ACC112 (cell line): Measurements from ENCODE around the gene CFAP45.
"Not testable (repeated sequence)": the region's sequence is repeated elsewhere in the genome, so short reads cannot be mapped to it uniquely, and the experiment has no call there.

Source experiments
- H2AFZ ChIP-seq: fragments of 200-600 bp; sonication (generic); one replicate; pipeline ENCODE4 v1.6.0; 2017; ENCODE audit warnings: antibody characterized with exemption, low read length; ENCODE audit not compliant: unreplicated experiment
- H3K27ac ChIP-seq: fragments of 200-600 bp; sonication (generic); 2 replicates; pipeline ENCODE4 v1.5.1; 2014; ENCODE audit warnings: low read depth, mild to moderate bottlenecking, antibody characterized with exemption, low read length, moderate library complexity
- H3K27me3 ChIP-seq: fragments of 200-600 bp; sonication (generic); 2 replicates; pipeline ENCODE4 v1.6.1; 2014; ENCODE audit warnings: mild to moderate bottlenecking, antibody characterized with exemption, low read length, moderate library complexity, mixed read lengths; ENCODE audit not compliant: insufficient read depth
- H3K36me3 ChIP-seq: fragments of 200-600 bp; sonication (generic); 2 replicates; pipeline ENCODE4 v1.6.1; 2016; ENCODE audit warnings: mild to moderate bottlenecking, antibody characterized with exemption, low read length, moderate library complexity, mixed read lengths; ENCODE audit not compliant: insufficient read depth
- H3K4me1 ChIP-seq: fragments of 200-600 bp; sonication (generic); one replicate; pipeline ENCODE4 v1.6.1; 2016; ENCODE audit warnings: low read length, mixed read lengths; ENCODE audit not compliant: insufficient read depth, unreplicated experiment, control insufficient read depth
- H3K4me3 ChIP-seq: fragments of 200-600 bp; sonication (generic); 2 replicates; pipeline ENCODE4 v1.5.1; 2014; ENCODE audit warnings: mild to moderate bottlenecking, low read depth, low read length
- H3K79me2 ChIP-seq: fragments of 200-600 bp; sonication (generic); one replicate; pipeline ENCODE4 v1.6.0; 2016; ENCODE audit warnings: low read length; ENCODE audit not compliant: control insufficient read depth, unreplicated experiment, insufficient read depth

CFAP45 gene

DNA sequence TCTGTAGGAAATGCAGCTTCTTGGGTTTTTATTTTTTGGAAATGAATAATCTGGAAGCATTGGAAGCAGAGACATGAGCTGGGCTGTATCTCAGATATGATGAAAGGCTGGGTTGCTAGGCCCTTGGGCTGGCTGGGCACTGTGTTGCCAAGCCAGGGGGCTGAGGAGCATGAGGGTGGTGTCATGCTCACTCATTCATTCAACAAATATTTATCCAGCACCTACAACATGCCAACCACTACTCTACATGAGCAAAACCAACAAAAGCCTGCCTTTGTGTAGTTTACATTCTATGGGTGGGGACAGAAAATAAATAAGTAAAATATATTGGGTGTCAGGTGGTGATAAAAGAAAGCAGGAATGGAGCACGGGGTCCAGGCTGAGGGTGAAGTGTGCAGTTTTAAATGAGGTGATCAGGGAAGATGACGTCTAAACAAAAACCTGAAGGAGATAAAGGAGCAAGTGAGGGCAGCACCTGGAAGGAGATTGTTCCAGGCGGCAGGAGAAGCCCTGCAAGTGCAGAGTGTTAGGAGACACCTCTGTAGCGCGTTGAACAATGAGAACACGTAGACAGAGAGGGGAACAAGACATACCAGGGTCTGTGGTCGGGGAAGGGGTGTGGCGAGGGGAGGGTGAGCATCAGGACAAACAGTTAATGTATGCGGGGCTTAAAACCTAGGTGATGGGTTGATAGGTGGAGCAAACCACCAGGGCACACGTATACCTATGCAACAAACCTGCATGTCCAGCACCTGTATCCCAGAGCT is 14.5 kb upstream of the CFAP45 start:
- Histone ChIP-seq H3K27me3 (no peaks in the 10 kb centered on the region), H3K27ac (no peak overlapping the region), H2AFZ (no peak overlapping the region), H3K36me3 (peaks cover 3% of the 10 kb centered on the region; the same call in 1 of the 2 replicates), H3K79me2 (no peaks in the 10 kb centered on the region), H3K4me1 (peaks cover 68% of the 10 kb centered on the region), H3K4me3 (no peak overlapping the region)

DNA sequence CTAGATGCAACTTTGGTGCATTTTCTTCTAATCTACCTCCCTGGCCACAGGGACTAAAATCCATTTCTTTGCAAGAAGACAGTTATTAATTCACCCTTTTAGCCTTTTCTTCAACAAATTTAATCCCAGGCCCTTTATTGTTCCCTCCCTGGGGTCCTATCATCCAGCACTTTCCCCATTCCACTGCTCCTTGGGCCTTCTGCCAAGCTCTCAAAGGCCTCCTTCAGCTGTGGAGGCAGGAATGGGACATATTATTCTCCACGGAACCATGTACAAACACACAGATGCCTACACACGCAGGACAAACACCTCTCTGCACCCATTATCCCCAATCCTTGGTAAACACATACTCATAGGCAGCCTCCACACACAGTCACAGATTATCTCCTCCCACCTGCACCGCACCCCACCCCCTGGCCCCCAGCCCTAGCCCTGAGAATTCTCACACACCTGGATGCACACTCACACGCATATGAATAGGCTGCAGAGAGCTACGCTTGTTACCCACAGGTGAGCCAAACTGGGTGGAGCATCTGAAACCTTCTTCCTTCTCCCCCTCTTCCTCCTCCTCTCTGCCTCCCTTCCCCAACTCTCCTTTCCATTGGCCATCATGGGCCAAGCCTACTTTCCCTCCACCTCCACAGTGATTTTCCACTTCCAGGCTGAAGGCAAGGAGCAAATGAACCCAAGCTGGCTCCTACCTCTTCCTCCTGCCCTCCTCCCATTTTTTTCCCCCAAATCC is 13.7 kb upstream of the CFAP45 start:
- no peak overlapping the region for H3K27ac ChIP-seq
- H2AFZ ChIP-seq: no peak overlapping the region
- no peaks in the 10 kb centered on the region for H3K27me3 ChIP-seq
- no peaks in the 10 kb centered on the region for H3K36me3 ChIP-seq
- H3K4me1 ChIP-seq: peaks cover 68% of the 10 kb centered on the region
- no peaks in the 10 kb centered on the region for H3K79me2 ChIP-seq
- no peak overlapping the region for H3K4me3 ChIP-seq

DNA sequence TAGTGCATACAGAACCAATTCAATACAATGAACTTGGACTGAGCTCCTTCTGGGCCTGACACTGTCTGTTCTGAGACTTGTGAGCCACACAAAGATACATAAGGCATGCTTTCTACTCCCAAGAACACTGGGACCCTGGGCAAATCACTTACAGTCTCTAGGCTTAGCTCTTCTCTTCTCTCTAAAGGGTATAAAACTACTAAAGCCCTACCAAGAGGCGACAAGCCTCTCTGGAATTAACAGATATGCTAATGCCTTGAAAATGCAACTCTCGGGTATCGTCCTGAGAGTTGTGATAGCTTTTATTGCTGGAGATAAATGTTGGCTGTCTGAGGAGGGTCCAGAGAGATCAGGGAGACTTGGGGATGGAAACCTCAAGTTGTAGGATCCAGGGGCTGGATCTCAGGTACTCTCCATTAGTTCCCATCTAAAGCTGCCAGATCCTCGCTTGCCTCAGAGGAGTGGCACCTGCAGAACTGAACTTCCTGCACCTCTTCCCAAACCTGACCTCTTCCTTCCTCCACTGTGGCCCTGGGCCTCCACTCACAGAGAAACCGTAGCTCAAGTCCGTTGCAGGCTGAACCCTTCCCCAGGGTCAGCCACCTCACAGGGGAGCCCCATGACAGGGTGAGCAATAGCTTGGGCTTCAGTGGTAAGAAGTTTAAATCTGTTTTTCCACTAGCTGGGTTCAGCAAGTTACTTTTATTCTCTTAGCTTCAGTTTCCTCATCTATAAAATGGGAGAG is 11.5 kb upstream of the CFAP45 start:
- Histone ChIP-seq H3K4me1 (peaks cover 58% of the 10 kb centered on the region), H3K79me2 (no peaks in the 10 kb centered on the region), H3K27ac (peak overlapping the region; percentile 82), H3K27me3 (no peaks in the 10 kb centered on the region), H3K36me3 (no peaks in the 10 kb centered on the region), H3K4me3 (no peak overlapping the region), H2AFZ (no peak overlapping the region)

DNA sequence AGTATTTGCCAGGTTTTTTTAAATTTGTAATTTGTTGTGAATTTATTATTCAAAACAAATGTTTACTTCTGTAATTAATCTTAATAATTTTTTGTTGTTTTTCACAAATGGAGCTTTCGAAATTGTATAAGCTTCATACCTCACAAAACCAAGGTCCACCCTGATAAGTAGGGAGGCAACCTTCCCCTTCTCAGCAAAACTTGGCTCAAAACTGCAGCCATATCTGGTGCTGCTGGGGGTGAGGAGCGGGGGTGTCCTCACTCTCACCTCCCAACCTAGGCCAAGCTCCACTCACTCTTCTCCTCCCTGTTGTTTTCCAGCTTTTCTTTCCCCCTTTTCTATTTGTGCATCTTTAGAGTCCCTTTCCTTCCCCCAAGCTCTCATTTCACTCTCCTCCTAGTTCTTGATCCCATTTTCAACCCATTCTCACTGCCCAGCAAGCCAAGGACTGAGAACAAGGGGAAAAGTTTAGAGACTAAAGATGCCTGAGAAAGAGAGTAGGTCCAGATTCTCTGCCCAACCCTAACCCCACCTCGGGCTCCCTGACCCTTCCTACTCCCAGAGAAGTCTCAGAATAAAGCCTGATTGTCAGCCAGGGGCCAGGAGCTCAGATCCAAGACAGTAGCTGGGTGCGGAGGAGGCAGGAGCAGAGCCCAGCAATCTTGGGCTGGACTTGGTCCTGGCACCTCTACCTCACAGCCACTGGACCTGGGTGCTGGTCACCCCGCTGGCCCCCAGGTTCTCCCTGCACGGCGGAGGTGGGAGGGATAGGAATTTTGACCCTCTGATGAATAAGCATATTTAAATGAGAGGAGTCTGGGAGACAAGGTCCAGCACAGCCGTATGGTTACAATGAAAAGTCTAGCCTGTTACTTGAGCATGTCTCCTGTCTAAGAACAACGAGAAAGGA is 8.3 kb upstream of the CFAP45 start:
- Histone ChIP-seq H3K4me1 (peaks cover 35% of the 10 kb centered on the region), H2AFZ (no peak overlapping the region), H3K27me3 (no peaks in the 10 kb centered on the region), H3K79me2 (no peaks in the 10 kb centered on the region), H3K36me3 (no peaks in the 10 kb centered on the region), H3K4me3 (no peak overlapping the region), H3K27ac (no peak overlapping the region)

DNA sequence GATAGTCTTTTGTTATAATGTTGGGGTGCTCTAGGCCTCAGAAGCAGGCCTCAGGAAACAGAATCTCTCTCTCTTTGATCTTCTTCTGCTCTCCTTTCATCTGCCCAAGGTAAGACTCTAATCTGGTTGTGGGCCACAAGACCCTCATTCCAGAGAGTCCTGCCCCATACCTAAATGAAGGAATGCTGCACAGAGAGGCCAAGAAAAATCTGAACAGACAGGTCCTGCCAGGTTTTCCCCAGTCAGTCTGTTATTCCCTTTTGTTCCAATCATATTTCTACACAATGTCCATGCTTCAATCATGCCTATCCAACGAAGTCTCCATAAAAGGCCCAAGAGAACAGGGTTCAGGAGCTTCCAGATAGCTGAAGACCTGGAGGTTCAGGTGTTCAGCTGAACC is 7.0 kb upstream of the CFAP45 start:
- H3K36me3 ChIP-seq: no peaks in the 10 kb centered on the region
- no peaks in the 10 kb centered on the region for H3K79me2 ChIP-seq
- H3K4me1 ChIP-seq: peaks cover 23% of the 10 kb centered on the region
- H3K27ac ChIP-seq: no peak overlapping the region
- H3K4me3 ChIP-seq: no peak overlapping the region
- no peak overlapping the region for H2AFZ ChIP-seq
- H3K27me3 ChIP-seq: no peaks in the 10 kb centered on the region

DNA sequence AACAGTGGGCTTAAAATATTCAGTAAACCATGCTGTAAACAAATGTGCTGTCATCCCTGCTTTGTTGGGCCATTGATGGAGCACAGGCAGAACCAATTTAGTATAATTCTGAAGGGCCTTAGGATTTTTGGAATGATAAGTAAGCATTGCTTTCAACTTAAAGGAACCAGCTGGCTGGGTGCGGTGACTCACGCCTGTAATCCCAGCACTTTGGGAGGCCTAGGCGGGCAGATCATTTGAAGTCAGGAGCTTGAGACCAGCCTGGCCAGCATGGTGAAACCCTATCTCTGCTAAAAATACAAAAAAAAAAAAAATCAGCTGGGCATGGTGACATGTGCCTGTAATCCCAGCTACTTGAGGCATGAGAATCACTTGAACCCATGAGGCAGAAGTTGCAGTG is 4.1 kb upstream of the CFAP45 start:
- not testable (repeated sequence) for H3K4me1 ChIP-seq, H3K36me3 ChIP-seq

DNA sequence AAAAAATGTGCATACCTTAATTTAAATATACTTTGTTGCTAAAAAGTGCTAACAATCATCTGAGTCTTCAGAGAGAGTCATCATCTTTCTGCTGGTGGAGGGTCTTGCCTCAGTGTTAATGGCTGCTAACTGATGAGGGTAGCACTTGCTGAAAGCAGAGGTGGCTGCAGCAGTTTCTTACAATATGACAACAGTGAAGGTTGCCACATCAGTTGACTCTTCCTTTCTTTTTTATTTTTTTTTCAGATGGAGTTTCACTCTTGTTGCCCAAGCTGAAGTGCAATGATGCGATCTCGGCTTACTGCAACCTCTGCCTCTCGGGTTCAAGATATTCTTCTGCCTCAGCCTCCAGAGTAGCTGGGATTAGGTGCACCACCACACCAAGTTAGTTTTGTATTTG is 2.6 kb upstream of the CFAP45 start:
- no peak overlapping the region for H3K4me3 ChIP-seq

More for the DNA sequence above, 4.1 kb upstream of the CFAP45 start:
- not testable (repeated sequence) for H2AFZ ChIP-seq, H3K79me2 ChIP-seq, H3K4me3 ChIP-seq, H3K27me3 ChIP-seq, H3K27ac ChIP-seq

DNA sequence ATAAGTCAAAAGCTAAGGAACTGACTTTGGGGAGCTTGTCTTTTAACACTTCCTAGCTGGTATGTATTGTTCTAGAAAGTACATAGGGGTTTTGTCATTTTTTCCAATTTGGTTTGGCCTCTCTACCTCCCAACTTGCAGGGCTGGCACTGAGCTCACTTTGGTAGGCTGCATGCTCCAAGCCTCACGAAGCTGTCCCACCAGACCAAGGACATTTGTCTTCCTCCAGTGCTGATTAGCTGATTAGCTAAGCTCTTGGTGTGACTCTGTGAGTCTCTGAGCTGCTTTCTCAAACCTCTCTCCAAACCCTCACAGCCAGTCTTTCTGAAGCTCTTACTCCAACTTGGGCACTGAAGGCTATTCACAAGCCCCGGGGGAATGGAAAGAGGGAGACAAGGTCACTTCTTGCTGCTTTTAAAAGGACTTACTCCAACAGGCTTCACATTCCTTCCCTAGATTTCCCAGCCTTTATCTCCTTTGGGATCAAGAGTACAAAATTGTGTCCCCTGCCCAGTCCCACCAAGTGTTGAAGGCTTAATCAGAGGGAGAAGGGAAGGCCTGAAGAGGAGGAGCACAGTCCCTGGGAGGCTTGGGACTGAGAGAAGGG is 893 bp upstream of the CFAP45 start:
- H3K4me3 ChIP-seq: no peak overlapping the region
- no peaks in the 10 kb centered on the region for H3K36me3 ChIP-seq
- peaks cover 10% of the 10 kb centered on the region for H3K4me1 ChIP-seq
- no peaks in the 10 kb centered on the region for H3K27me3 ChIP-seq
- no peak overlapping the region for H2AFZ ChIP-seq
- no peaks in the 10 kb centered on the region for H3K79me2 ChIP-seq
- H3K27ac ChIP-seq: no peak overlapping the region

More for the DNA sequence above, 2.6 kb upstream of the CFAP45 start:
- H3K27me3 ChIP-seq: no peaks in the 10 kb centered on the region
- H3K27ac ChIP-seq: no peak overlapping the region
- H3K79me2 ChIP-seq: no peaks in the 10 kb centered on the region
- H3K4me1 ChIP-seq: peaks cover 10% of the 10 kb centered on the region
- no peak overlapping the region for H2AFZ ChIP-seq
- no peaks in the 10 kb centered on the region for H3K36me3 ChIP-seq

DNA sequence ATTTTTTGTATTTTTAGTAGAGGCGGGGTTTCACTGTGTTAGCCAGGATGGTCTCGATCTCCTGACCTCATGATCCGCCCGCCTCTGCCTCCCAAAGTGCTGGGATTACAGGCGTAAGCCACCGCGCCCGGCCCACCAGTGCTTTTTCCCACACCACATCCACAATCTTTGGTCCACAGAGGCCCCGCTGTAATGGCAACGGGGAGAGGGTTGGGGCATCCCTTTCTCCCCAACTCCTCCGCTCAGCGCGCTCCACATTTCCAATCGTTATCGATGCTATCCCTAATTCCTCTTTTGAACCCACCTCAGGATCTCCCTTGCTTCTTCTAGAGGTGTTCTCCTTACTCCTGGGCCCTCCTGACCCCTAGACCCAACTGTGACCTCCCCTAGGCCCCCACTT is 331 bp downstream of the CFAP45 start:
- H2AFZ ChIP-seq, H3K36me3 ChIP-seq, H3K27me3 ChIP-seq, H3K27ac ChIP-seq, H3K79me2 ChIP-seq, H3K4me1 ChIP-seq, H3K4me3 ChIP-seq: not testable (repeated sequence)

DNA sequence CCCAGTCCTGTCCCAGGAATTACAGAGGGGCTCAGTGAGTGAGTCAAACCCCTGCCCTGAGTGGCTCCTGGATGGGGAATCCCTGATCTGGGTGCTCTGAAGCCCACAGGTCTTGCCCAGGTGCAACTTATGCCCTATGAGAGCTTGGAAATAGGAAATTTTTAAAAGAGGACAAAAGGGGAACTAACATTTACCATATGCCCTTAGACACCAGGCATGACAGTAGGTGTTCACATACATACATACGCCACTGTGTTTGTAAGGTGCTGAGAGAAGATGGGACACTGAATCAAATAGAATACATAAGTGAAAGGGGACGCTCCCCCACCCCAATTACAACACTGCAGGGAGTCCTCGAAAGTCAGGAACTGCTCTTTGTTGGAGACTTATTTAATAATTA is 1.4 kb downstream of the CFAP45 start:
- Histone ChIP-seq H3K79me2 (no peaks in the 10 kb centered on the region), H3K27me3 (no peaks in the 10 kb centered on the region), H3K4me1 (peaks cover 10% of the 10 kb centered on the region), H3K4me3 (no peak overlapping the region), H3K27ac (no peak overlapping the region), H2AFZ (no peak overlapping the region), H3K36me3 (no peaks in the 10 kb centered on the region)
